Activated CD8-positive, alpha-beta memory T cell treated with anti-CD3 and anti-CD28 coated beads, Interleukin-2, amount 50 U/mL, for 24 hours (primary cell): ENCODE measurements around the gene LTF.
"Not testable (repeated sequence)": the region's sequence is repeated elsewhere in the genome, so short reads cannot be mapped to it uniquely, and the experiment has no call there.

Experiments
- DNase-seq: peaks from one replicate; pipeline ENCODE4 v3.0.0-alpha.2; 2020; ENCODE audit errors: extremely low read depth

Gene LTF

GRCh38 chr3:46395766-46396530, 68.8 kb downstream of the LTF start:
- no peak for DNase-seq

DNA sequence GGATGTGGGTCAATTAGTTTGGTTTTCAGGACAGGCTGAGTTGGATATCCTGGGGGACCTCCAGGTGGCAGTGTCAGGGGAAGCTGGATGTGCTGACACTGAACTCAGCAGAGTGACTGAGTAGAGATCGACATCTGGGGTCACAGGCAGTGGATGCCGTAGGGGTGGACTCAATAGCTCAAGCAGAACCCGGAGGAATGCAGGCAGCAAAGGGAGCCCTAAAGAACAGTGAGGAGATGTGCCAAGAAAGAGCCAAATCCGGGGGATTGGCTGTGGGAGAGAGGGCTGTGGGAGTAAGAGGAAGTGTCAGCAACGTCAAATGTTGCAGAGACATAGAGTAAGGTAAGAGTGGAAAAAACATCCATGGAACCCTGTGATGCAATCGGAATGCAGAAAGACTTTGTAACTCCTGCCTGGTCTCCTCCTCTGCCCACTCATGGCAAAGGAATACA, 69.5 kb downstream of the LTF start:
- no peak for DNase-seq

GRCh38 chr3:46393554-46394434, 70.9 kb downstream of the LTF start:
- DNase-seq, result no peak

DNA sequence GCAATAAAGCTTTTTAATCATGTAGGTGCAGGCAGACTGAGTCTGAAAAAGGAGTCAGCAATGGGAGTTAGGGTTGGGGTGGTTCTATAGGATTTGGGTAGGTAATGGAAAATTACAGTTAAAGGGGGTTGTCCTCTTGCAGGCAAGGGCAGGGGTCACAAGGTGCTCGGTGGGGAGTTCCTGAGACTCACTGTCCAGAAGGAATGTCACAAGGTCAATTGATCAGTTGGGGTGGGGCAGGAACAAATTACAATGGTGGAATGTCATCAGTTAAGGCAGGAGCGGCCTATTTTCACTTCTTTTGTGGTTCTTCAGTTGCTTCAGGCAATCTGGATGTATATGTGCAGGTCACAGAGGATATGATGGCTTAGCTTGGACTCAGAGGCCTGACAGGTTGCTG, 71.7 kb downstream of the LTF start:
- no peak for DNase-seq

GRCh38 chr3:46391526-46391925, 73.2 kb downstream of the LTF start:
- not testable (repeated sequence) for DNase-seq

- DNase-seq, result no peak
Measured at GRCh38 chr3:46389306-46389705, 75.4 kb downstream of the LTF start.

DNA sequence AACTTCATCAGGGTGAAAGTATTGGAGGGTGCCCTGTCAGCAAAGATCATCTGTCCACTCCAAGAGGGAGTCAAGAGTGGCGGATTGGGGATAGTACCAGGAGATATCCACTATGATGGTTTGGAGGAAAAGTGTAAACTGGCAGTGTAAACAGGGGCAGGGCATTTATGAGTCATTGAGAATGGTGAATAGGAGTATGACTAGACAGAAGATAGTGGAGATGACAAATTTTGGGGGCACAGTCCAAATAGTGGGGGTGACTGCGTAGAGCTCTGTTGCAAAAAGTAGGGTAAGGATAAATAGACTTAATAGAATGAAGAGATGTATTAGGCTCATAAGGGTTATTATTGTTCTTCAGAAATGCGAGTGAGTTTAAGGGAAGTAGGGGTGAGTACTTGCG, 75.9 kb downstream of the LTF start:
- not testable (repeated sequence) for DNase-seq

DNA sequence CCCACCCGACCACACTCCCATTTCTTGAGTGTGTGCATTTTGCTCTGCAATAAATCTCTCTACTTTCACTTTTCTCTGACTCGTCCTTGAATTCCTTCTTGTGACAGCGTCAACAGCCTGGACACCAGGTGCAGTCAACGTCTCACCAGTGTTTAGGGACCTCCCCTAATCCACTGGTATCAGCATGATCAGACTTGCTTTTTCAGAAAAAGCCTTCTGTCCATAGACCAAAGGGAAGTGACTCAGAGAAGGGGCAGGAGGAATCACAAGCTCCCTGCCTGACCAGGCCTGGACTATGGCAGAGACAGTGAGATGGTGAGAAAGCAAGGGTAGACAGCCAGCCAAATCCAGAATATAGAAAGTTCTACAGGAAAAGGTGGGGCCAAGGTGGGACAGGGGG, 78.5 kb downstream of the LTF start:
- DNase-seq, result no peak
